K562 (cell line): Measurements from ENCODE around the gene UFSP1. TPM values are rescaled to one million over a fixed set of nuclear protein-coding genes. Genes with fewer than 3 reads are reported as not detected.
A peak's percentile ranks its signal among the peaks of the same experiment; 100 is the strongest.
"Not testable (repeated sequence)": the region's sequence is repeated elsewhere in the genome, so short reads cannot be mapped to it uniquely, and the experiment has no call there.

Source experiments
- ATAC-seq: fragments of 200-7000 bp; cut with Tn5 transposase; 3 replicates; pipeline ENCODE4 v1.9.1; 2020; ENCODE audit warnings: moderate library complexity
- BruUV-seq: library from RNA; stranded (reverse); fragments of 400-500 nt; replicated peaks from 2 replicates; lab custom pipeline; 2021; lab: Mats Ljungman, UMichigan
- CTCF ChIA-PET: fragments of 300-600 bp; formaldehyde crosslinking; extraction: SDS; loops from one replicate; lab custom pipeline; 2021; ENCODE audit warnings: low intra/inter-chr PET ratio; lab: Yijun Ruan, JAX
- POLR2A ChIA-PET: fragments of 300-600, 350-650 bp; sonication (Branson Sonifier 250); formaldehyde crosslinking; extraction: SDS; loops from one replicate; lab custom pipeline; 2021; ENCODE audit warnings: antibody characterized with exemption, inconsistent platforms; lab: Yijun Ruan, JAX
- DNase-seq, 4 experiments: peaks; one replicate each; pipeline versions ENCODE4 v3.0.0 to v3.0.0-alpha.2; 2011 to 2018; ENCODE audit warnings: low spot score in 3 of 4, mixed read lengths in 3 of 4; ENCODE audit errors: extremely low read depth in 1 of 4
- FAIRE-seq: peaks from 2 replicates; lab custom pipeline; 2011; peaks lifted over from hg19 to GRCh38; lab: Jason Lieb, UNC
- H2AFZ ChIP-seq: 2 replicates; pipeline ENCODE4 v1.6.0; 2011; ENCODE audit warnings: low read depth, low read length, control low read depth, inconsistent platforms
- H3K27ac ChIP-seq: fragments of 200-600 bp; 3 replicates; pipeline ENCODE4 v1.8.0; 2011; ENCODE audit warnings: low read depth, mild to moderate bottlenecking, control low read depth, inconsistent platforms, low read length, moderate library complexity, mixed read lengths; ENCODE audit errors: extremely low read depth
- H3K27me3 ChIP-seq, 2 experiments: fragments of 300-600 bp in 1 of 2; 2 replicates in 1 of 2; 3 replicates in 1 of 2; pipeline versions ENCODE4 v1.6.0 to v1.8.0; 2011; ENCODE audit warnings: inconsistent platforms in 2 of 2, low read length in 2 of 2, mild to moderate bottlenecking in 1 of 2, mixed read lengths in 1 of 2, moderate library complexity in 1 of 2; ENCODE audit not compliant: control insufficient read depth in 2 of 2, insufficient read depth in 2 of 2
- H3K36me3 ChIP-seq: fragments of 300-600 bp; 3 replicates; pipeline ENCODE4 v1.8.0; 2011; ENCODE audit warnings: mild to moderate bottlenecking, low read length, inconsistent platforms; ENCODE audit not compliant: control insufficient read depth, insufficient read depth
- H3K4me1 ChIP-seq, 2 experiments: fragments of 200-600 bp in 1 of 2; replicated peaks in 1 of 2; 2 replicates in 1 of 2; 3 replicates in 1 of 2; pipeline versions ENCODE4 v1.5.1 to v1.8.0; 2011; ENCODE audit warnings: inconsistent platforms in 2 of 2, low read length in 2 of 2, mild to moderate bottlenecking in 1 of 2, mixed read lengths in 1 of 2, moderate library complexity in 1 of 2; ENCODE audit not compliant: control insufficient read depth in 2 of 2, insufficient read depth in 2 of 2
- H3K4me2 ChIP-seq: 2 replicates; pipeline ENCODE4 v1.6.1; 2011; ENCODE audit warnings: low read length, control low read depth, inconsistent platforms, mixed read lengths; ENCODE audit not compliant: insufficient read depth
- H3K4me3 ChIP-seq: fragments of 200-600 bp; sonication (generic), shearing (Covaris generic); 2 replicates; pipeline ENCODE4 v1.5.1; 2016; ENCODE audit warnings: control low read depth, inconsistent platforms
- H3K79me2 ChIP-seq: fragments of 200-600 bp; 3 replicates; pipeline ENCODE4 v1.8.0; 2011; ENCODE audit warnings: low read length, inconsistent platforms; ENCODE audit not compliant: control insufficient read depth, insufficient read depth
- H3K9ac ChIP-seq, 2 experiments: 2 replicates each; pipeline versions ENCODE4 v1.6.0 to v1.6.1; 2011; ENCODE audit warnings: low read depth in 2 of 2, low read length in 2 of 2, control low read depth in 1 of 2, inconsistent platforms in 1 of 2, mild to moderate bottlenecking in 1 of 2, mixed read lengths in 1 of 2; ENCODE audit not compliant: insufficient read depth in 1 of 2
- H3K9me1 ChIP-seq: one replicate; pipeline ENCODE4 v1.6.0; 2011; ENCODE audit warnings: inconsistent platforms, mild to moderate bottlenecking, low read length, moderate library complexity; ENCODE audit not compliant: control insufficient read depth, insufficient read depth
- H3K9me3 ChIP-seq: replicated peaks from 2 replicates; pipeline ENCODE4 v1.5.1; 2011; ENCODE audit warnings: low read depth, low read length, inconsistent platforms; ENCODE audit not compliant: control insufficient read depth, insufficient read depth
- H4K20me1 ChIP-seq: replicated peaks from 2 replicates; pipeline ENCODE4 v1.6.1; 2011; ENCODE audit warnings: low read length, inconsistent platforms, mixed read lengths; ENCODE audit not compliant: control insufficient read depth, insufficient read depth
- CXXC5 ChIP-seq: fragments of 250-450 bp; sonication (Bioruptor Pico); IDR thresholded peaks from 2 replicates; pipeline ENCODE4 v1.8.0; 2022; ENCODE audit warnings: inconsistent platforms, mild to moderate bottlenecking, moderate library complexity
- DPF2 ChIP-seq: fragments of 450-650 bp; IDR thresholded peaks from 2 replicates; pipeline ENCODE4 v1.6.1; 2016
- HNRNPLL ChIP-seq: fragments of 200-400 bp; formaldehyde crosslinking; IDR thresholded peaks from 2 replicates; pipeline ENCODE4 v1.6.1; 2017; ENCODE audit warnings: low read length, low read depth, mild to moderate bottlenecking; ENCODE audit not compliant: poor library complexity, severe bottlenecking
- NR0B1 ChIP-seq: fragments of 450-650 bp; IDR thresholded peaks from one replicate; pipeline ENCODE4 v1.6.1; 2018; ENCODE audit warnings: mild to moderate bottlenecking, moderate library complexity; ENCODE audit not compliant: partially characterized antibody
- VEZF1 ChIP-seq: fragments of 200-800 bp; sonication (Bioruptor generic); IDR thresholded peaks from 2 replicates; pipeline ENCODE4 v1.6.1; 2017; ENCODE audit warnings: missing genetic modification characterization, missing compliant biosample characterization
- ZNF512 ChIP-seq: IDR thresholded peaks from 2 replicates; pipeline ENCODE4 v1.6.1; 2016; ENCODE audit warnings: missing genetic modification characterization, missing compliant biosample characterization
- WGBS: fragments of 100-300 bp; shearing (Covaris generic); methylation state at CpG from one replicate; pipeline ENCODE4 v1.1.6; 2016; ENCODE audit warnings: low coverage, mixed read lengths; ENCODE audit not compliant: insufficient coverage; ENCODE audit errors: missing lambda C conversion rate; 5-methylcytosine and 5-hydroxymethylcytosine counted together
- in situ Hi-C: fragments of 300-500 bp; cut with MboI; formaldehyde crosslinking; loops from 4 replicates; pipeline ENCODE4 v1.15.0; 2018; ENCODE audit warnings: inconsistent platforms, mixed read lengths
- intact Hi-C: fragments of 100-400 bp; cut with micrococcal nuclease; formaldehyde crosslinking; loops from 2 replicates; pipeline ENCODE4 v1.14.2; 2022
- polyA plus RNA-seq, 8 experiments: library from polyadenylated mRNA; depleted of rRNA in 4 of 8; stranded (reverse) in 5 of 8; unstranded in 3 of 8; fragments of >200 nt; fragmentation: Nextera tagmentation in 2 of 8; fragmentation: Illumina TruSeq in 1 of 8; extraction: Ambion mirVana in 2 of 8; extraction: Trizol in 1 of 8; gene quantifications; 2 replicates each; pipeline versions ENCODE4 v1.2.1 to v1.2.3, GENCODE V29; 2011 to 2014; ENCODE audit warnings: inconsistent platforms in 1 of 8, missing spikeins in 1 of 8
- total RNA-seq, 7 experiments: library from RNA; depleted of rRNA in 6 of 7; stranded (reverse); fragments of >200 nt in 6 of 7; fragmentation: Illumina TruSeq in 2 of 7; extraction: Trizol in 2 of 7; gene quantifications; 2 replicates each; pipeline versions ENCODE4 v1.2.1 to v1.2.3, GENCODE V29; 2011 to 2021; ENCODE audit warnings: low replicate concordance in 1 of 7

UFSP1 gene
- total and polyA plus RNA-seq, 9 of the 15 experiments (the other 6 are each of a cell fraction or from before 2014, with no cell fraction given): 0.50 to 18.8 (median 2.1) TPM

GRCh38 chr7:100888988-100889750, at the start of gene UFSP1 (continued):
- TF ChIP-seq VEZF1 (CRISPR knock-in tag) (peak; percentile 92), HNRNPLL (peak; percentile 7), CXXC5 (CRISPR knock-in tag) (peak; percentile 85), NR0B1 (no peak), DPF2 (no peak)

- H3K4me3 ChIP-seq, DNase-seq, H3K4me2 ChIP-seq, ATAC-seq, BruUV-seq, H3K79me2 ChIP-seq, H3K9me1 ChIP-seq, in situ Hi-C loops, H3K36me3 ChIP-seq, H2AFZ ChIP-seq, intact Hi-C loops, H3K27ac ChIP-seq, H3K9me3 ChIP-seq, H4K20me1 ChIP-seq, H3K4me1 ChIP-seq, H3K9ac ChIP-seq, FAIRE-seq, H3K27me3 ChIP-seq: not testable (repeated sequence)
- peak; percentile 79 for TF ChIP-seq ZNF512
- 5% methylated on average over 5 of the region's 7 CpGs for WGBS
- ChIA-PET POLR2A (interaction anchor here (0.6 kb wide), 1 partner anchor 49 kb away, joined by 3 read pairs; no protein-coding TSS in a partner anchor), CTCF (interaction anchor here (0.6 kb wide), 1 partner anchor 22 kb away, joined by 5 read pairs; no protein-coding TSS in a partner anchor)
Observed at GRCh38 chr7:100936167-100936566, 46.7 kb upstream of the UFSP1 start.
